ENCODE measurements around the gene CYP1B1.

GRCh38 chr2:38121481-38121880 is 45.5 kb upstream of the CYP1B1 start:
- TF ChIP-seq, protein P1, sequence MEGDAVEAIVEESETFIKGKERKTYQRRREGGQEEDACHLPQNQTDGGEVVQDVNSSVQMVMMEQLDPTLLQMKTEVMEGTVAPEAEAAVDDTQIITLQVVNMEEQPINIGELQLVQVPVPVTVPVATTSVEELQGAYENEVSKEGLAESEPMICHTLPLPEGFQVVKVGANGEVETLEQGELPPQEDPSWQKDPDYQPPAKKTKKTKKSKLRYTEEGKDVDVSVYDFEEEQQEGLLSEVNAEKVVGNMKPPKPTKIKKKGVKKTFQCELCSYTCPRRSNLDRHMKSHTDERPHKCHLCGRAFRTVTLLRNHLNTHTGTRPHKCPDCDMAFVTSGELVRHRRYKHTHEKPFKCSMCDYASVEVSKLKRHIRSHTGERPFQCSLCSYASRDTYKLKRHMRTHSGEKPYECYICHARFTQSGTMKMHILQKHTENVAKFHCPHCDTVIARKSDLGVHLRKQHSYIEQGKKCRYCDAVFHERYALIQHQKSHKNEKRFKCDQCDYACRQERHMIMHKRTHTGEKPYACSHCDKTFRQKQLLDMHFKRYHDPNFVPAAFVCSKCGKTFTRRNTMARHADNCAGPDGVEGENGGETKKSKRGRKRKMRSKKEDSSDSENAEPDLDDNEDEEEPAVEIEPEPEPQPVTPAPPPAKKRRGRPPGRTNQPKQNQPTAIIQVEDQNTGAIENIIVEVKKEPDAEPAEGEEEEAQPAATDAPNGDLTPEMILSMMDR (IDR thresholded peaks at IDR 0.05 in 4 of 5, conservative IDR thresholded peaks at IDR 0.05 in 1 of 5): no peak
- TF ChIP-seq POLR2A (IDR thresholded peaks at IDR 0.05): no peak

Data from gastrocnemius medialis (tissue), 4 donors.